HepG2 (cell line): ENCODE measurements around the gene PAMR1. TPM values are rescaled to one million over a fixed set of nuclear protein-coding genes. Genes with fewer than 3 reads are reported as not detected.
A peak's percentile ranks its signal among the peaks of the same experiment; 100 is the strongest.

Source experiments
- ARHGAP35 ChIP-seq: sonication (generic); formaldehyde crosslinking; IDR thresholded peaks from 2 replicates; pipeline ENCODE4 v1.9.0; 2022; ENCODE audit warnings: mild to moderate bottlenecking, inconsistent platforms, moderate library complexity, missing genetic modification reagents, borderline replicate concordance
- BRD4 ChIP-seq: sonication (generic); formaldehyde crosslinking; IDR thresholded peaks from 2 replicates; pipeline ENCODE4 v1.4.0; 2020; ENCODE audit warnings: missing genetic modification reagents
- CCAR2 ChIP-seq: fragments of 200-400 bp; formaldehyde crosslinking; optimal IDR thresholded peaks from 2 replicates; pipeline ENCODE3; 2018; ENCODE audit warnings: low read depth, mild to moderate bottlenecking, low read length, moderate library complexity
- HHEX ChIP-seq: IDR thresholded peaks from 2 replicates; pipeline ENCODE4 v1.6.1; 2016; ENCODE audit warnings: control low read depth
- MXI1 ChIP-seq: IDR thresholded peaks from 3 replicates; pipeline ENCODE4 v1.6.1; 2012; ENCODE audit warnings: low read depth, low read length, inconsistent platforms, borderline replicate concordance
- NFKBIZ ChIP-seq: IDR thresholded peaks from 2 replicates; pipeline ENCODE4 v1.6.1; 2018; ENCODE audit warnings: missing genetic modification reagents, missing compliant biosample characterization
- NPAS2 ChIP-seq: sonication (generic); formaldehyde crosslinking; IDR thresholded peaks from 2 replicates; pipeline ENCODE4 v1.8.0; 2022; ENCODE audit warnings: mild to moderate bottlenecking, missing genetic modification reagents, borderline replicate concordance
- POGK ChIP-seq: sonication (generic); formaldehyde crosslinking; conservative IDR thresholded peaks from 2 replicates; pipeline ENCODE4 v1.8.0; 2022; ENCODE audit warnings: mild to moderate bottlenecking, moderate library complexity, missing genetic modification reagents
- RERE ChIP-seq: IDR thresholded peaks from 2 replicates; pipeline ENCODE4 v1.6.1; 2016; ENCODE audit warnings: low read depth, missing genetic modification reagents, missing compliant biosample characterization
- RFXANK ChIP-seq: IDR thresholded peaks from 2 replicates; pipeline ENCODE4 v1.6.1; 2016
- SMARCC2 ChIP-seq: fragments of 450-650 bp; IDR thresholded peaks from 2 replicates; pipeline ENCODE4 v1.6.1; 2017; ENCODE audit warnings: antibody characterized with exemption, mild to moderate bottlenecking
- SPEN ChIP-seq: sonication (generic); formaldehyde crosslinking; IDR thresholded peaks from 2 replicates; pipeline ENCODE4 v1.5.1; 2020; ENCODE audit warnings: low read depth, mild to moderate bottlenecking, missing genetic modification reagents
- SRSF4 ChIP-seq: fragments of 200-400 bp; formaldehyde crosslinking; IDR thresholded peaks from one replicate; pipeline ENCODE4 v1.6.1; 2018; ENCODE audit warnings: mild to moderate bottlenecking, low read depth, low read length, moderate library complexity; ENCODE audit not compliant: poor library complexity, severe bottlenecking
- SRY ChIP-seq: sonication (generic); formaldehyde crosslinking; IDR thresholded peaks from 2 replicates; pipeline ENCODE4 v1.8.0; 2022; ENCODE audit warnings: mild to moderate bottlenecking, missing genetic modification reagents
- ZBTB38 ChIP-seq: sonication (generic); formaldehyde crosslinking; IDR thresholded peaks from 2 replicates; pipeline ENCODE4 v1.5.1; 2020; ENCODE audit warnings: mild to moderate bottlenecking, missing genetic modification reagents
- ZGPAT ChIP-seq: IDR thresholded peaks from 2 replicates; pipeline ENCODE4 v1.6.1; 2016; ENCODE audit warnings: mild to moderate bottlenecking
- ZNF24 ChIP-seq: fragments of 450-650 bp; IDR thresholded peaks from 2 replicates; pipeline ENCODE4 v1.6.1; 2017; ENCODE audit warnings: antibody characterized with exemption, mild to moderate bottlenecking
- ZNF3 ChIP-seq: IDR thresholded peaks from 2 replicates; pipeline ENCODE4 v1.7.0; 2017; ENCODE audit warnings: inconsistent platforms
- ZNF543 ChIP-seq: sonication (generic); formaldehyde crosslinking; IDR thresholded peaks from 2 replicates; pipeline ENCODE4 v1.4.0; 2020; ENCODE audit warnings: mild to moderate bottlenecking, missing genetic modification reagents
- ZNF547 ChIP-seq: sonication (generic); formaldehyde crosslinking; IDR thresholded peaks from 2 replicates; pipeline ENCODE4 v1.5.1; 2020; ENCODE audit warnings: mild to moderate bottlenecking, missing genetic modification reagents
- ZNF567 ChIP-seq: sonication (generic); formaldehyde crosslinking; IDR thresholded peaks from 2 replicates; pipeline ENCODE4 v1.8.1; 2023; ENCODE audit warnings: mild to moderate bottlenecking, missing genetic modification reagents, borderline replicate concordance
- ZNF788 ChIP-seq: sonication (generic); formaldehyde crosslinking; IDR thresholded peaks from 2 replicates; pipeline ENCODE4 v1.5.0; 2020; ENCODE audit warnings: mild to moderate bottlenecking, missing genetic modification reagents, borderline replicate concordance
- polyA plus RNA-seq, 8 experiments: library from polyadenylated mRNA; depleted of rRNA in 3 of 8; stranded (reverse) in 7 of 8; unstranded in 1 of 8; fragments of >200 nt; fragmentation: Illumina TruSeq in 4 of 8; extraction: Trizol in 4 of 8; gene quantifications; 2 replicates each; pipeline versions ENCODE4 v1.2.1 to v1.2.3, GENCODE V29; 2011 to 2016; ENCODE audit warnings: low read depth in 4 of 8, missing spikeins in 1 of 8, mixed read lengths in 1 of 8; ENCODE audit not compliant: insufficient read depth in 1 of 8
- total RNA-seq, 5 experiments: library from RNA; depleted of rRNA; stranded (reverse); fragments of >200 nt; fragmentation: Illumina TruSeq; extraction: Trizol; gene quantifications; 2 replicates each; pipeline ENCODE4 v1.2.3, GENCODE V29; 2016; ENCODE audit warnings: low read depth in 1 of 5

The PAMR1 gene
- total and polyA plus RNA-seq, 2 of the 13 experiments (the other 11 are each of a cell fraction or from before 2014, with no cell fraction given) = not detected

- TF ChIP-seq ZGPAT (CRISPR knock-in tag) = 0 out of 2 replicates have a peak, but pooled peaks have one; percentile 24
- no peak for TF ChIP-seq RFXANK (CRISPR knock-in tag)
- 0 out of 2 replicates have a peak, but pooled peaks have one; percentile 18 for TF ChIP-seq ZNF788 (CRISPR knock-in tag)
- TF ChIP-seq SMARCC2 = no peak
- no peak for TF ChIP-seq MXI1
- TF ChIP-seq NFKBIZ (CRISPR knock-in tag) = no peak
- no peak for TF ChIP-seq CCAR2
- no peak for TF ChIP-seq POGK (CRISPR knock-in tag)
- no peak for TF ChIP-seq BRD4
- no peak for TF ChIP-seq SRY
- TF ChIP-seq SPEN (CRISPR knock-in tag) = no peak
- peak; percentile 97 for TF ChIP-seq ZNF3 (CRISPR knock-in tag)
- no peak for TF ChIP-seq NPAS2 (CRISPR knock-in tag)
- 0 out of 2 replicates have a peak, but pooled peaks have one; percentile 42 for TF ChIP-seq RERE (CRISPR knock-in tag)
- TF ChIP-seq ZNF567 (CRISPR knock-in tag) = no peak
- TF ChIP-seq SRSF4 = no peak
- TF ChIP-seq ZBTB38 (CRISPR knock-in tag) = no peak
- TF ChIP-seq ZNF547 = no peak
- no peak for TF ChIP-seq ZNF543 (CRISPR knock-in tag)
- TF ChIP-seq ARHGAP35 (CRISPR knock-in tag) = no peak
- no peak for TF ChIP-seq ZNF24
- no peak for TF ChIP-seq HHEX (CRISPR knock-in tag)
These were observed 134.4 kb downstream of the PAMR1 start (continued) for GRCh38 chr11:35390737-35391682.
